H9 (cell line): ENCODE data around the gene PRKCB. TPM values are rescaled to one million over a fixed set of nuclear protein-coding genes. Genes with fewer than 3 reads are reported as not detected.

Experiments used
- DNase-seq: peaks from one replicate; pipeline ENCODE4 v3.0.0-alpha.2; 2017
- H2AFZ ChIP-seq: one replicate; pipeline ENCODE4 v1.6.1; 2013; ENCODE audit warnings: mild to moderate bottlenecking, low read length, control low read depth, moderate library complexity
- H2AK5ac ChIP-seq: 2 replicates; pipeline ENCODE4 v1.6.1; 2013; ENCODE audit warnings: low read length, control low read depth, mixed read lengths; ENCODE audit not compliant: insufficient read length
- H2BK120ac ChIP-seq: one replicate; pipeline ENCODE4 v1.6.1; 2013; ENCODE audit warnings: low read depth, mild to moderate bottlenecking, low read length, control low read depth, inconsistent platforms; ENCODE audit not compliant: poor library complexity, severe bottlenecking
- H2BK12ac ChIP-seq: 2 replicates; pipeline ENCODE4 v1.6.1; 2013; ENCODE audit warnings: low read length, control low read depth, mixed read lengths, low read depth; ENCODE audit not compliant: insufficient read length
- H2BK15ac ChIP-seq: 2 replicates; pipeline ENCODE4 v1.6.1; 2013; ENCODE audit warnings: low read depth, low read length, control low read depth
- H2BK20ac ChIP-seq: one replicate; pipeline ENCODE4 v1.6.1; 2013; ENCODE audit warnings: low read depth, mild to moderate bottlenecking, low read length, control low read depth, inconsistent platforms; ENCODE audit not compliant: poor library complexity, severe bottlenecking
- H2BK5ac ChIP-seq: 2 replicates; pipeline ENCODE4 v1.6.1; 2013; ENCODE audit warnings: low read length, control low read depth, mixed read lengths; ENCODE audit not compliant: insufficient read length
- H3K14ac ChIP-seq: 2 replicates; pipeline ENCODE4 v1.6.1; 2013; ENCODE audit warnings: low read length, control low read depth; ENCODE audit not compliant: insufficient read depth
- H3K18ac ChIP-seq: 2 replicates; pipeline ENCODE4 v1.6.1; 2013; ENCODE audit warnings: low read depth, mild to moderate bottlenecking, mixed read lengths, low read length, control low read depth; ENCODE audit not compliant: insufficient read length
- H3K23ac ChIP-seq: 2 replicates; pipeline ENCODE4 v1.6.1; 2013; ENCODE audit warnings: low read length, control low read depth, mixed read lengths, low read depth; ENCODE audit not compliant: insufficient read length
- H3K23me2 ChIP-seq: 2 replicates; pipeline ENCODE4 v1.6.1; 2013; ENCODE audit warnings: low read depth, mild to moderate bottlenecking, mixed read lengths, low read length, control low read depth; ENCODE audit not compliant: insufficient read length, poor library complexity, severe bottlenecking
- H3K27ac ChIP-seq: 2 replicates; pipeline ENCODE4 v1.5.1; 2013; ENCODE audit warnings: low read length, control low read depth, mixed read lengths, low read depth; ENCODE audit not compliant: insufficient read length
- H3K27me3 ChIP-seq: 2 replicates; pipeline ENCODE4 v1.6.1; 2013; ENCODE audit warnings: low read length, control low read depth, inconsistent platforms; ENCODE audit not compliant: insufficient read depth
- H3K4ac ChIP-seq: 2 replicates; pipeline ENCODE4 v1.6.1; 2013; ENCODE audit warnings: low read depth, mild to moderate bottlenecking, control low read depth, inconsistent platforms, low read length, moderate library complexity
- H3K4me1 ChIP-seq: 2 replicates; pipeline ENCODE4 v1.6.1; 2013; ENCODE audit warnings: low read length, control low read depth, inconsistent platforms; ENCODE audit not compliant: insufficient read depth
- H3K4me2 ChIP-seq: 2 replicates; pipeline ENCODE4 v1.6.1; 2013; ENCODE audit warnings: low read length, control low read depth, mixed read lengths; ENCODE audit not compliant: insufficient read length, insufficient read depth
- H3K56ac ChIP-seq: 2 replicates; pipeline ENCODE4 v1.6.1; 2013; ENCODE audit warnings: low read depth, mild to moderate bottlenecking, mixed read lengths, low read length, control low read depth; ENCODE audit not compliant: insufficient read length
- H3K79me1 ChIP-seq: 2 replicates; pipeline ENCODE4 v1.6.1; 2013; ENCODE audit warnings: low read depth, mild to moderate bottlenecking, moderate library complexity, low read length, control low read depth, inconsistent platforms; ENCODE audit not compliant: insufficient read depth, poor library complexity, severe bottlenecking
- H3K79me2 ChIP-seq: 2 replicates; pipeline ENCODE4 v1.6.1; 2013; ENCODE audit warnings: low read length, control low read depth, inconsistent platforms; ENCODE audit not compliant: insufficient read depth
- H3K9ac ChIP-seq: 2 replicates; pipeline ENCODE4 v1.6.1; 2013; ENCODE audit warnings: low read length, control low read depth, mixed read lengths; ENCODE audit not compliant: insufficient read length; ENCODE audit errors: extremely low read depth
- H3K9me3 ChIP-seq: one replicate; pipeline ENCODE4 v1.6.1; 2013; ENCODE audit warnings: low read depth, low read length, inconsistent platforms; ENCODE audit not compliant: control insufficient read depth
- H3T11ph ChIP-seq: one replicate; pipeline ENCODE4 v1.6.1; 2013; ENCODE audit warnings: mild to moderate bottlenecking, low read length, control low read depth, inconsistent platforms
- H4K20me1 ChIP-seq: one replicate; pipeline ENCODE4 v1.6.1; 2013; ENCODE audit not compliant: control insufficient read depth, insufficient read length, insufficient read depth
- H4K5ac ChIP-seq: 2 replicates; pipeline ENCODE4 v1.6.1; 2013; ENCODE audit warnings: low read depth, mild to moderate bottlenecking, mixed read lengths, low read length, control low read depth; ENCODE audit not compliant: insufficient read length
- H4K8ac ChIP-seq: replicated peaks from 2 replicates; pipeline ENCODE4 v1.6.1; 2013; ENCODE audit warnings: low read length, control low read depth, mixed read lengths, low read depth; ENCODE audit not compliant: insufficient read length
- H4K91ac ChIP-seq: 2 replicates; pipeline ENCODE4 v1.6.1; 2013; ENCODE audit warnings: low read depth, mild to moderate bottlenecking, moderate library complexity, mixed read lengths, low read length, control low read depth; ENCODE audit not compliant: insufficient read length
- H3K27ac Mint-ChIP-seq, 3 experiments: 2 replicates in 2 of 3; 3 replicates in 1 of 3; pipeline ENCODE4 v1.8.0; 2020 to 2021; ENCODE audit warnings: mixed read lengths in 3 of 3, mild to moderate bottlenecking in 1 of 3, moderate library complexity in 1 of 3
- H3K27me3 Mint-ChIP-seq: 2 replicates; pipeline ENCODE4 v1.8.0; 2021; ENCODE audit warnings: low read depth, mild to moderate bottlenecking, moderate library complexity, mixed read lengths
- H3K36me3 Mint-ChIP-seq, 3 experiments: 2 replicates in 2 of 3; 3 replicates in 1 of 3; pipeline ENCODE4 v1.8.0; 2020 to 2021; ENCODE audit warnings: low read depth in 3 of 3, mixed read lengths in 3 of 3; ENCODE audit not compliant: insufficient read depth in 1 of 3
- H3K4me1 Mint-ChIP-seq, 2 experiments: 2 replicates each; pipeline ENCODE4 v1.8.0; 2020; ENCODE audit warnings: mixed read lengths in 2 of 2
- H3K4me3 Mint-ChIP-seq, 2 experiments: 2 replicates in 1 of 2; 3 replicates in 1 of 2; pipeline ENCODE4 v1.8.0; 2020 to 2021; ENCODE audit warnings: mild to moderate bottlenecking in 2 of 2, mixed read lengths in 2 of 2, moderate library complexity in 1 of 2
- H3K9me3 Mint-ChIP-seq, 2 experiments: 2 replicates in 1 of 2; 3 replicates in 1 of 2; pipeline ENCODE4 v1.8.0; 2020; ENCODE audit warnings: mild to moderate bottlenecking in 2 of 2, mixed read lengths in 2 of 2, moderate library complexity in 1 of 2
- CTCF ChIP-seq: fragments of 200-600 bp; sonication (generic); conservative IDR thresholded peaks from 3 replicates; pipeline ENCODE4 v1.8.0; 2021; ENCODE audit warnings: antibody characterized with exemption, mild to moderate bottlenecking
- WGBS: extraction: QIAGEN DNeasy Blood & Tissue Kit; methylation state at CpG from one replicate; pipeline ENCODE4 v1.1.7; 2013; ENCODE audit warnings: missing lambda C conversion rate, low lambda C conversion rate, mixed read lengths; ENCODE audit not compliant: insufficient read length; ENCODE audit errors: extremely low coverage; 5-methylcytosine and 5-hydroxymethylcytosine counted together
- total RNA-seq: library from RNA; stranded (reverse); gene quantifications from 2 replicates; pipeline ENCODE4 v1.2.1, GENCODE V29; 2021

The PRKCB gene
- total RNA-seq, 1 experiment from 2014 or later, result 7.0 TPM

GRCh38 chr16:24195221-24195620 lies 359.4 kb downstream of the PRKCB start:
- Histone ChIP-seq H2BK5ac (no peak overlapping the region), H3K23ac (no peak overlapping the region), H3K4me1 (no peaks in the 10 kb centered on the region), H3T11ph (no peak overlapping the region), H2AFZ (no peak overlapping the region), H3K18ac (no peak overlapping the region), H3K9me3 (no peaks in the 10 kb centered on the region), H2BK20ac (no peak overlapping the region), H3K9ac (no peak overlapping the region), H2BK12ac (no peak overlapping the region), H3K56ac (no peak overlapping the region), H4K5ac (no peak overlapping the region), H2BK15ac (no peak overlapping the region), H3K27me3 (no peaks in the 10 kb centered on the region), H4K20me1 (no peaks in the 10 kb centered on the region), H3K23me2 (no peaks in the 10 kb centered on the region), H3K79me2 (no peaks in the 10 kb centered on the region), H3K14ac (no peak overlapping the region), H4K8ac (no peak overlapping the region), H3K4me2 (no peak overlapping the region), H4K91ac (no peak overlapping the region), H3K27ac (no peak overlapping the region), H2AK5ac (no peak overlapping the region), H3K79me1 (no peaks in the 10 kb centered on the region), H2BK120ac (no peak overlapping the region), H3K4ac (no peak overlapping the region)
- Mint-ChIP-seq H3K4me3 (no peak overlapping the region), H3K27ac (no peak overlapping the region), H3K36me3 (no peaks in the 10 kb centered on the region), H3K9me3 (no peaks in the 10 kb centered on the region), H3K4me1 (peaks cover 8 to 12% of the 10 kb centered on the region in 2 experiments), H3K27me3 (no peaks in the 10 kb centered on the region; the same call in 1 of the 2 replicates)
- DNase-seq, result no peak
- TF ChIP-seq CTCF, result no peak
- WGBS, result no CpG with 5 or more reads among the region's 2 CpGs
